IPS-18a (cell line): Measurements from ENCODE around the gene HHLA2.

Source experiments
- H3K27ac ChIP-seq: one replicate; pipeline ENCODE4 v1.5.1; 2013; ENCODE audit warnings: low read length
- H3K27me3 ChIP-seq: one replicate; pipeline ENCODE4 v1.6.1; 2013; ENCODE audit warnings: mild to moderate bottlenecking, low read length; ENCODE audit not compliant: control insufficient read depth, insufficient read depth
- H3K36me3 ChIP-seq: one replicate; pipeline ENCODE4 v1.6.1; 2013; ENCODE audit warnings: low read depth, low read length; ENCODE audit not compliant: control insufficient read depth
- H3K4me1 ChIP-seq: one replicate; pipeline ENCODE4 v1.6.1; 2013; ENCODE audit warnings: low read depth, low read length; ENCODE audit not compliant: control insufficient read depth
- H3K4me3 ChIP-seq: one replicate; pipeline ENCODE4 v1.5.1; 2013; ENCODE audit warnings: low read length
- H3K9ac ChIP-seq: one replicate; pipeline ENCODE4 v1.6.1; 2013; ENCODE audit warnings: mild to moderate bottlenecking, low read length, moderate library complexity
- H3K9me3 ChIP-seq: one replicate; pipeline ENCODE4 v1.6.1; 2013; ENCODE audit warnings: low read depth, low read length; ENCODE audit not compliant: control insufficient read depth

HHLA2 gene

GRCh38 chr3:108415661-108416060 is 119.3 kb downstream of the HHLA2 start:
- Histone ChIP-seq H3K9ac (no peak overlapping the region), H3K4me1 (no peaks in the 10 kb centered on the region), H3K27me3 (no peaks in the 10 kb centered on the region), H3K27ac (no peak overlapping the region), H3K36me3 (no peaks in the 10 kb centered on the region), H3K4me3 (no peak overlapping the region), H3K9me3 (no peaks in the 10 kb centered on the region)

DNA sequence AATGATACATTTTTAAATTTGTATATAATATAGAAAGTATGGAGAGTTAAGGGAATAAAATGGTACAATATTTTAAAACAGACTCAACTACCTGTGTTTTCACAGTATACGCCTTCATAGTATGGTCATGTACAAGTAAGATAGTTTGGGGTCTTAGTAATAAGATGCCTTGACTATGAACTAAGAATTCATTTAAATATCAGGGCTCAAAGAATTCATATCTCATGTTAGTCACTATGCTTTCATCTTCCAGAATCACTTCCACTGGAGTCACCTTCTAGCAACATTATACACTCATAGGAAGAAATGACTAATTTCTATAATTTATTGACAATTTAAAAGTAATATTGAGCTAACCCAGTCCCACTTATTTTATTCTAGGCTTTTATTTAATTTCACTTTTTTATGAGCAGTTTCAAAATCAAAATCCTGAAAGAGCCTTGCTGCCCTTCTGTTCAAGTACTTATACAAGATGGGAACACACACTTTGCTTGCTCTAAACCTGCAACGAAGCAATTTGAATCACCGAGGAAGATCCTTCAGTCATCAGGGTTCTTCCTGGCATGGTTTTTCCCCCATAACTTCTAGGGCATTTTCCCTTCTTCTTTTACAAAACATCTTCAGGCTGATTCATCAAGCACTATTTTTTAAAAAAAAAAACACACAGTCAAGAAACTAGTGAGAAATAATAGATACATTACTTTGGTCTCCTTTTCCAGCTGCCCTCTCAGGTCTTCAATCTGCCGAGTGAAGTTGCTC is 119.9 kb downstream of the HHLA2 start:
- H3K9me3 ChIP-seq, result no peaks in the 10 kb centered on the region
- H3K36me3 ChIP-seq, result no peaks in the 10 kb centered on the region
- H3K9ac ChIP-seq, result no peak overlapping the region
- no peak overlapping the region for H3K4me3 ChIP-seq
- no peaks in the 10 kb centered on the region for H3K27me3 ChIP-seq
- H3K4me1 ChIP-seq, result no peaks in the 10 kb centered on the region
- no peak overlapping the region for H3K27ac ChIP-seq

- Histone ChIP-seq H3K27ac (no peak overlapping the region), H3K9me3 (no peaks in the 10 kb centered on the region), H3K27me3 (no peaks in the 10 kb centered on the region), H3K4me1 (no peaks in the 10 kb centered on the region), H3K36me3 (no peaks in the 10 kb centered on the region), H3K9ac (no peak overlapping the region), H3K4me3 (no peak overlapping the region)
Measured at GRCh38 chr3:108420926-108421325, 124.6 kb downstream of the HHLA2 start.
